ENCODE measurements around the gene IQCC.

DNA sequence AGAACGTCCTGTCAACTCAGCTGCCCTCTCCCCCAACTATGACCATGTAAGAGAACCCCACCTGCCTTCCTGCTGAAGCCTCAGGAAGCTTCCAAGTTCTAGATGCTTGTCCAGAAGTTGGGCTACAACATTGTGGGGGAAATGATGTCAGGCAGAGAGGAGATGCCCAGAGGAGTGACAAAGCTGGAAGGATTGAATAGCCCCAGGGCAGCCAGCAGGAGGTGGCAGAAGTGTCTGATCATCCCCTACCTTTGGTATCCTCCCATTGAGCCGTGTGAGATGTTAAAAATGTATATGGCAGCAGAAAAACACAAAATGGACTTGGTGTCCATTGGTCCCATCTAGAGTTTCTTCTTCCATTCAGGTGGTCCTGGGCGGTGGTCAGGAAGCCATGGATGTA lies 23.3 kb downstream of the IQCC start:
- TF ChIP-seq, protein P1, sequence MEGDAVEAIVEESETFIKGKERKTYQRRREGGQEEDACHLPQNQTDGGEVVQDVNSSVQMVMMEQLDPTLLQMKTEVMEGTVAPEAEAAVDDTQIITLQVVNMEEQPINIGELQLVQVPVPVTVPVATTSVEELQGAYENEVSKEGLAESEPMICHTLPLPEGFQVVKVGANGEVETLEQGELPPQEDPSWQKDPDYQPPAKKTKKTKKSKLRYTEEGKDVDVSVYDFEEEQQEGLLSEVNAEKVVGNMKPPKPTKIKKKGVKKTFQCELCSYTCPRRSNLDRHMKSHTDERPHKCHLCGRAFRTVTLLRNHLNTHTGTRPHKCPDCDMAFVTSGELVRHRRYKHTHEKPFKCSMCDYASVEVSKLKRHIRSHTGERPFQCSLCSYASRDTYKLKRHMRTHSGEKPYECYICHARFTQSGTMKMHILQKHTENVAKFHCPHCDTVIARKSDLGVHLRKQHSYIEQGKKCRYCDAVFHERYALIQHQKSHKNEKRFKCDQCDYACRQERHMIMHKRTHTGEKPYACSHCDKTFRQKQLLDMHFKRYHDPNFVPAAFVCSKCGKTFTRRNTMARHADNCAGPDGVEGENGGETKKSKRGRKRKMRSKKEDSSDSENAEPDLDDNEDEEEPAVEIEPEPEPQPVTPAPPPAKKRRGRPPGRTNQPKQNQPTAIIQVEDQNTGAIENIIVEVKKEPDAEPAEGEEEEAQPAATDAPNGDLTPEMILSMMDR (IDR thresholded peaks at IDR 0.05) = no peak
- no peak for TF ChIP-seq POLR2A (IDR thresholded peaks at IDR 0.05)

Measured in Peyer's patch (tissue), 4 donors.